Activated CD8-positive, alpha-beta memory T cell treated with anti-CD3 and anti-CD28 coated beads for 48 hours (primary cell): ENCODE measurements around the gene OAF.

Experiments used
- DNase-seq, 3 experiments: peaks; one replicate each; pipeline ENCODE4 v3.0.0-alpha.2; 2020; ENCODE audit warnings: low read depth in 2 of 3, low spot score in 2 of 3

Gene OAF

DNA sequence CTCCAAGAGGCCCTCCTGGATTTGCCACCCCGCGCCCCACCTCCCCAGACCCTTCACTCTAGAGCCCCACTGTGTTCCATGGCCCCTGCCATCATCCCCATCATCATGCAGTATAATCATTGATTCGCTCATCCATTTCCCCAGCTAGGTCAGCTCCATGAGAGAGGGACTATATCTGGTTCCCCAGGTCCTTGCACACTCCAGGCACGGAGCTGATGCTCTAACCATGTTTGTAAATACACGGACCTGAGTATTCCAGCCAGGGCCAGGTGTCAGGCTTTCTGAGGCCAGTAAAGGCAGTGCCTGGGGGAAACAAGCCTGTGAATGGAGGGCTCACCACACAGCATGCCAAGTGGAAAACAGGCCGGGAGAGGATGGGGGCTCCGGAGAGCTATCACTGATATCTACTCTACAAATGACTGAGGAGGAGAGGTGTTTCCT, 27.1 kb upstream of the OAF start:
- DNase-seq: no peak

DNA sequence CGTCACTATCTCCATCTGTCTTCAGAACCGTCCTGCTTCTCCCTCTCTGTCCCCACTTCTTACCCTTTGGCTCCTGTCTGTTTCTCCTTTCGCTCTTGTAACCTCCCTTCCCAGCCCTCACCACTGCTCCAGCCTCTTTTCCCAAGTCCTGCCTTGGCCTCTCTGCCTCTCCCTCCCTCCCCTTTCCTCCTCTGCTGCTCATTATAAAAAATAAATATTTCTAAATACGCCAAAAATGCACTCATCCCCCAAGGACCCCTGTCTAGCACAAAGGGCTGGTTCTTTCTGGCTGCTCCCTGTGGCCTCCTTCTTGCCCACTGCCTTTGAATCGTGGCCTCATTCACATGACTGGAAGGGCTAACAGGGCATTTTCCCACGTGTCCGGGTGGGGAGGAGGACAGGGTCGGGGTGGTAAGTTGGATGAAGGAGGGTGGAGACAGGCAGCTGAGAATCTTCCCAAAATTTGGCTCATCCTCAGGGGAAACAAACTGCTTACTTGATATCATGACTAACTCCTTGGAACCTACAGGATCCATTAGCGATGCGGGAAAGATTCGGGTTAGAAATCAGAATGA, 26.4 kb upstream of the OAF start:
- DNase-seq: no peak

DNA sequence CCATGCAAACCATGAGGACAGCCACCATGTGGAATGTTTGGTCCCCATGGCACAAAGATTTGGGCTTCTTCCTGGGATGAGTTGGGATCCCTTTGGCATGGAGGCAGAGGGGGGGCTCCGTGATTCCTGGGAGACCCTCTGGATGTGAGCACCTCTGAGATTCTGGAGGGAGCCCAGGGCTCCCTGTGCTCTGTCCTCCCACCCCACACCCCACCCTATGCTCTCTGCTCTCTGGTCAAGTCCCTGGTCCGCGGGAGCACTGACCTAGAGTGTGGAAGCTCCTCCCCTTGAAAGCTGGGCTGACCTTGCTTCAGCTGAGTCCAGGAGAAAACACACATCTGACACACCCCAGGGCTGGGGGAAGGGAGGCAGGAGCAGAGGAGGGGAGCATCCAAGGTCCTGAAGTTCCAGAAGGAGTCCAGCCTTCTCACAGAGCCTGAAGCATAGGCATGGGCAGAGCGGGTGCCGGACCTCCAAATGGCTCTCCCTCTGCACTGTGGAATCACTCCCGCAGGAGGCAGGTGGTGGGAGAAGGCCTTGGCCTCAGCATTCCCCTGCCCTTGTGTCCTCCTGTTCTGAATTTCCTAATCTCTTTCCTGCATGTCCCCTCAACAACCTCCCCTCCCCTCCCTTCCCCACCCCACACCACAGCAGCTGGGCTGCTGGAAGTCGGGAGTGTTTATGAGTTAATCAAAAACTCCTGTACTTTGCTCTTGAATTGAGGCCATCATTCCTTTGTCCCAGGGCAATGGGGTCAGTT, 25.7 kb upstream of the OAF start:
- DNase-seq: no peak

DNA sequence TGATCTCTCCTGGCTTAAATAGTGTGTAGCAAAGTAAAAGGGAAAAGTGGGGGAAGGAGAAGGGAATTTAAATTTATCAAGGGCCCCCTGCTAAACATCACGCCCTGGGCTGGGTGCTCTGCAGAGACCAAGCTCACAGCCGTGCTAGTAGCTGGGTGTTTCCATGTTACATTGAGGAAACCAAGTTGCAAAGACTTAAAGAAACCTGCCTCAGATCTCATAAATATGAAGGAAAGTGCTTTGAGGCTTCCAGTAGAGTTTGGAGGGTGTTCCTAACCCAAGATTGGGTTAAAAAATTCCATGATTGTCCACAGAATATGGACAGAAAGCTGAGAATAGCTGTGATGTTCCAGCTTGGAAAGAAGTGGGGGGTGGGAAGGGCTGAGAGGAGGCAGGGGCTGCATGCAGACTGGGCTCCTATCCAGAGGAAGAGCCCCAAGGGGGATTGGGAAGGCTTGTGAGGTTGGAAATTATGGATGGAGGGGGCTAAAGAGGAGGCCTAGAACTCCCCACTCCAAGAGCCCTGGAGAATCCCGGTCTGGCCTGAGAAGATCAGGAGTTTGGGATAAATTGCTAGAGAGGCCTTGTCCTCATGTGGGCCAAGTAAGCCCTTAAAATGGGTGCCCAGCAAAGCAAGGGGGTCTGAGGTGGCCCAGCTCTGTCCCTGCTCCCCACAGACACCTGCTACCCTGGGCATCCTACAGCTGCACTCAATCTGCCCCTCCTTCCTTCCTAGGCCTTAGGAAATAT, 25.0 kb upstream of the OAF start:
- DNase-seq: no peak

DNA sequence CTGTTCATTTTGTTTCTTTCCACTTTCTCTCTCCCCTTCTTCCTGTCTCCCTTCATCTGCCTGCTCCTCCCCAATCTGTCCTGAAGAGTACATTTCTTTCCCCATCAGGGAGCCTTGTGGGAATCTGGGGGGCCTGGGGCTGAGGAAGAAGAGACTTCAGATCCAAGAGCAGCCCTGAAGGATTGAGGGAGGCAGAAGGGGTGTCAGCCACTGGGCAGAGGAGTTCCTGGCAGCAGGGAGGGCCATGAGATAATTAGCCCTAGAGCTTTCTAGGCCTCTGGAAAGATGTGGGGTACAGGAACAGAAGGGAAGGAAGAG, 24.4 kb upstream of the OAF start:
- no peak for DNase-seq

DNA sequence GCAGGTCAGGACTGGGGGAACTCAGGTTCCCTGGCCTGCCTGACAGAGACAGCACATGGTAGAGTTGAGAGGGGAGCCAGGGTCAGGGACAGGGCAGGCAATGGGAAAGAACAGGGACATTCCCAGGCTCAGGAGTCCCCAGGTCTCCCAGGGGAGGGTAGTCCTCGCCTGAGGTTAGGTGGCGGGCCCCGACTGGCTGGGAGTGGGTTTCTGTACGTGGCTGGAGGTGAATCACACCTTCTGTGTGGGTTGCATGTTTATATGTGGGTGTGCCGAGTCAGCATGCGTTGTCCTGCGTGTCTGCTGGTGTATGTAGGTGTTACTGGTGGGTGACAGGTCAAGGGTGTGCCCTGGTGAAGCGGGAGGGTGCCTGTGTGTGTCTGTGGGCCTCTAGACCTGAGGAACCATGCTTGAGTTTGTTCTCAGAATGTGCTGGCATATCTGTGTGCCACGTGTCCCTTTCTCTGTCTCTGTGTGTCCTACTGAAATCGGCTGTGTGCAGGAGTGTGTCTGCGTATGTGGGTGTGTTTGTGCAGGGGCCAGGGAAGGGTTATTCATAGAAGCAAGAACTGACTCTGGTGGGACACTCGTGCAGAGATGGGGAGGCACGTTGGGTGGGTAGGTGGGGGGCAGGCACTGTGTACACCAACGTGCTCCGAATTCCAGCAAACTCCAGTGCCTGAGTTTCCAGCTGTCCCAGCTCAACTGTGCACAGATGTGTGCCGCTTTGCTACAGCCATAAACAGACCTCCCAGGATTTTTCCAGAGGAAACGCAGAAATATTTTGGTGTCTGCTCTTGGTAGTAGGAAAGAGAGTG, 23.8 kb upstream of the OAF start:
- DNase-seq: no peak

DNA sequence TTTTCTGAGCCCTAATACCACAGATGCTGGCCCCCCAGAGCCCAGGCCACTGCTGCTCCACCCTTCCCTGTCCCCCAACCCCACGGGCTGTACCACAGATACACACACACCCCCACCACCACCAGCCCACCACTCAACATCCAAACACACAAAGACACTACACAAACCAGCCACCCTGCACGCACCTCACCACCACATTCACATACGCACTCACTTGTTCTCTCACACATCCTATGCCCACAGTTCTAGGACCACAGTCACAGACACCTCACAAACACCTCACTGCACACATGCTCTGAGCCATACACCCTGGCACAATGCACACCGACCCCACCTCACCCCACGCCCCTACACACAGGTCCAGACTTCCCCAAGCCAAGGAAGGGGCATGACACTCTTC, 22.5 kb upstream of the OAF start:
- no peak for DNase-seq

DNA sequence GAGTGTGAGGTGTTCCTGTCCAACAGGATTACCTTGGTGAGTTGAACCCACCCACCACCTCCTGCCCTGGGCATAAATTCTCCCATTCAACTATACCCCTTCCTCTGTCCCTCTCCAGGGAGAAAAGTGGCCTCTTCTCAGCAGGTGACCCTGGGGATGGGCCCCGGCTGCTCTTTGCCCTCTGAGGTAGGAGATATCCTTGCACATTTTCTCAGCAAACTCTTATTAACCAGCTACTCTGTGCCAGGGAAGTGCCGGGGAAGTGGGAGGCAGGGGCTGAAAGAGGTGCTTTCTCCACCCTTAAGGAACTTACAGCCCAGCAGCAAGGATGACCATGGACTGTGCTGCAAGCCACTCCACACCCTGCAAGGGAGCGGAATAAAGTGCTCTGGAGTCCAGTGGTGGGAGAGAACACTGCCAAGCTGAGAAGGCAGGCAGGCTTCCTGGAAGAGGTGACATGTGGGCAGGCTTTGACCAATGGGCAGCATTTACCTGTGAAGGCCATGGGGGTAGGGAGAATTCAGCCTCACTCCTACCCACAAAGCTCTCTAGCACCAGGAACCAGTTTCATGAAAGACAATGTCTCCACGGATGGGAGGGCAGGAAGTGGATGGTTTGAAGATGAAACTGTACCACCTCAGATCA, 21.9 kb upstream of the OAF start:
- DNase-seq: no peak

DNA sequence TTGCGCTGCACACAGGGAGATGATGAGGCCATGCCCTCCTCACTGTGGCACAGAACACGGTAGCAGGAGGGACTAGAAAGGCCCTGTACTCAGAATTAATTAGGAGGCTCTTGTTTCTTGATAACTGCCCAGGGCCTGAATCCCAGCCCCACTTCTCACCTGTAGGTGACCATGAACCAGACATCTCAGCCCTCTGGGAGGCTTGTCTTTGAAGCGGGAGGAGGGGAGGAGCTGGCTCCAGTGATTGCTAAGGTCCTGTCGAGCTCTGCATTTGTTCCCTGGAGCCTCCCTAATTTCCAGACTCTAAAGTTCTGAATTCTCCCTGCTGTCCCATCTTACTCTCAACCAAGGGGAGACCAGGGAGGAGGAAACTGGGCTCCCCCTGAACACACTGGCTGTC, 19.8 kb upstream of the OAF start:
- DNase-seq: no peak

DNA sequence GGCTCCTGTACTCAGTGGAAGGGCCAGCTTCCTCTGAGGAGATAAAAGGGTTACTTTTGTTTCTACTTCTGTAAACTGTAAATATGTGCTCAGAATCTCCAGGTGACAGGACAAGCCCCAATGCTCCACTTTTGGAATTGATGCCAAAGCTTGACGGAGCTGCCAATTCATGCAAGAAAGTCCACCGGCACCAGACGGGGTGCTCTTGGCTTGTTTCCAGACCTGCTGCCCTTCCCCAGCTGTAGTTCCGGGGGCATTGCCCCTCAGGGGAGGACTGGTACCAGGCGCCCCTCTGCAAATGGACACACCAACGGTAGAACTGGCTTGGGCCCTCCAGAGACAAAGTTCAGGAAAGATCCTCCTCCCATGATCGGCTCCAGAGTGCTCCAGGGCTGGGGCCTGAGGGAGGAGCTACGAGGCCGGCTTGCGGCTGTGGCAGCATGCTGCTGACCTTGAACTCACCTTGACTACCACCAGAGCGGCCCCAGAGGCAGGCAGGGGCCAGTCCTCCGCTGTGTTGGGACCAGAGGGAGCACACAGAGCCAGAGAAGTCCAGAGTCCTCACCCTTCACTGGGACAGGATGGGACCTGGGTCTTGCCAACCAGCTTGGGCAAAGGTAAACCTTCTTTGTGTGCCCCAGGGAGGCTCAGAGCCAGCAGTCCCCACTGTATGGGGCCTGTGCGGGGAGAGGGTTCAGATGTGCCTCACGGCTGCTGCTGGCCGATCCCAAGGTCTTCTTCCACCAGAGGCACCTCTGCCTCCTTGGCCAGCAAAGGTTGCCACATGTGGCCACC, 17.8 kb upstream of the OAF start:
- DNase-seq: no peak

DNA sequence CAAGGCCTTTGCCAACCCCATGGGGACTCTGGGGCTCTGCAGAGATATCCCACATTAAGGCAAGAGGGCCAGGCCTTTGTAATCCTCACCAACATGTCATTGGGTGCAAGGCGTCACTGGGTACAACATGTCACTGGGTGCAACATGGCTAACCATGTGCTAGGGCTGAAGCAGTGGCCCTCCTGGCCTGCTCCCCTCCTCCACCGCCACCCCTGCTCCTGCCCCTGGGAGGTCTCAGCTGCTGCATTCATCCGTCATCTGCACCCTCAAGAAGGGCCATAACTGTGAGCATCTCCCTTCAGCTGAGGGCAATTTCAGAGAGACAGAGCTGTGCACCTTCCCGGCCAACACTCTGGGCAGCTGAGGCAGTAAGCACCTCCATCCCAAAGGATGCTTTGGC, 16.7 kb upstream of the OAF start:
- no peak for DNase-seq

DNA sequence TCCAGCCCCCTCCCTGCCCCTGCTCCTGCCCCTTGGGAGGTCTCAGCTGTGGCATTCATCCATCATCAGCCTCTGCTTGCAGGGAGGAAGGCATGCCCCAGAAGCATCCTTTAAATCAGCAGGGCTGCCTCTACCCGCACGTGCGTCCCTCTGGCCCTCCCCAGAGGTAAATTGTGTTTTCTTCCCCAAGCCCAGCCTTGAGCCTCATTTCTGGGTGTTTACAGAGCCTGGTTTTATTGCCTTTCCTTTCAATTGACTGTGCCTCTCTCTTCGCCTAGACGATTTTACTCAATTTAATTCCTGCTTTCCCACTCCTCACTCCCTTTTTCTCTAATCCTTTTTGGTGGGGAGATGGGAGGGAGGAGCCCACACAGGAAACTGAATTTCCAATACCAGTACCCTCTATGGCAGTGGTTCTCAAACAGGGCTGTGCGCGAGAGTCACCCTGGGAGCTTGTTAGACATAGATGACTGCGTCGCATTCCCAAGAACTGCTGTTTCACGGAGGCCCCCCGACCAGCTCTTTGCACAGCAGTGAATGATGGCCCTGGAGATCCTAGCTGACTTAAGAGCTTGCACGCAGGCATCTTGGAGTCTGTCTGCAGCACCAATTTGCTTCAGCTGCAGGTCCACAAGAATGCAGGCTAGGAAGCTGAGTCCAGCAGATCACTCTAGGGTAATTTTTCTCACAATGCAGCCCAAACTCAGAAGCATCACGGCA, 15.1 kb upstream of the OAF start:
- DNase-seq: no peak

DNA sequence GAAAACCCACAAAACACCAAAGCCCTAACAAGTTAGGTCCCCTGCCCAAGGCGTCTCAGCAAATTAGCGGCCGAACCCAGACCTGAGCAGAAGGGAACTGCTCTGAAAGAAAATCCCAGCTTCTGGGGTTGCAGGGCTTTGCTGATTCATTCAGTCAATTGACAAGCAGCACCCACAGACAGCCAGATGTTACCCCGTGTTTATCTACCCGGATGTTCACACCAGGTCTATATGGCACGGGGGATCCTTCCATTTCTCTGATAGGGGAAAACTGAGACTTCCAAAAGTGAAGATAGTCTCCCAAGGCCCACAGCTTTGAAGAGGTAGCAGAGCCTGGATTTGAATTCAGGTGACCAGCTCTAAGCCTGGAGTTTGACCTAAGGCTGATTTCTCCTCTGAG, 14.0 kb upstream of the OAF start:
- no peak for DNase-seq

DNA sequence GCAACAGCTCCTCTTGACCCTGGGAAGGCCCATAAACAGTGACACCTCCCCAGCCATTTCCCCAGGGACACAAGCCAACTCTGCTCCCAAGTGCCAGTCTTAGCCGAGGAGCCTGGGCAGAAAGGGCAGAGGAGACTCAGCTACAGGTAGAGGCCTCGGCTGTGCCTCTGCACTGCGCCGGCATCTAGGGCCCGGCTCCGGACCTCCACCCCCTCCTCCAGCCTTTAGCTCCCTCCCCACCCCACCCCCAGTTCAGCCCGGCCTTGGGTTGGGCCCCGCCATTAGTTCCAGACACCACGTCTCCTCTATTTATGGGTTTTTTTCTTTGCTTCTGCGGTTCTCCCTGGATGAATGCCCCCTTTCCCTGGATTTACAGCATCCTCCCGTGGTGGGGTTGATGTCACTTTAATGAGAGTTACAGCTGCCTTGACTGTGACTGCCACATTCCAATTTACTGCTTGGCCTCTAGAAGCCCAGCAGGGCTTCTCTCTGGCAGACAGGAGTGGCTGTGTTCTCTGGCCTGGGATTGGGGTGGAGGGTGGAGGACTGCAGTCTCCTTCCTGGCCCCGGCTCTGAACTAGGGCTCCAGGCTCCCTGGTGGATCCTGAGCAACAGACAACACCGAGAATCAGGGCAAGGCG, 13.5 kb upstream of the OAF start:
- DNase-seq: no peak

DNA sequence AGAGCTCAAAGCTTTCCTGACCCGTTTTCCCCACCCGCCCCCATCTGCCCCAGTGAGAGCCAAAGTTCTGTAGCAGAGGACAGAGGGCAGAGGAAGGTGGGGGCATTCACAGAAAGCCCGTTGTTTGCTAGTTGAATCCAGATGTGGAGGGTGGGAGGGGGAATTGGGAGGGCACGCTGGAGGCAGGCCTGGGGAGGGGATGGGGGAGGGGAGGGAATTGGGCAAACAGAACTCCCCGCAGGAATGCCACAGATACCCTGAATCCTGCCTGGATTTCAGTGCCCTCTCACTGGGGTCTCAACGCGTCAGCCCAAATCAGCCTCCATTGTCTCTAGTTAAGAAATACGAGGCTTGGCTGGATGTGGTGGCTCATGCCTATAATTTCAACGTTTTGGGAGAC, 12.9 kb upstream of the OAF start:
- DNase-seq: no peak

DNA sequence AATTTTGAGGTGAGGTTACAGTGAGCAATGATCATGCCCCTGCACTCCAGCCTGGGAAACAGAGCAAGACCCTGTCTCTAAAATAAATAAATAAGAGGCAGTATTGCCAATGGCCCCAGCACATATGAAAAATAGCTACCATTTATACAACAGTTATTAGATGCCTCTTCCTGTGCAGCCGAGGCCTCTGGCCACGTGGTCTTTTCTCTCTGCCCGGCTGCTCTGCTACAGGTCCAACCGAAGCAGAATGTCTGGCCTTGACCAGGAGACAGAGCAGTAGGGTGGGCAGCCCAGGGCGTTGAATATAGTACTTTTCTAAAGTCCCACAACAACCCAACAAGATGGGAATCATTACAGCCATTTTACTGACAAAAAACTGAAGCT, 12.4 kb upstream of the OAF start:
- DNase-seq: no peak

DNA sequence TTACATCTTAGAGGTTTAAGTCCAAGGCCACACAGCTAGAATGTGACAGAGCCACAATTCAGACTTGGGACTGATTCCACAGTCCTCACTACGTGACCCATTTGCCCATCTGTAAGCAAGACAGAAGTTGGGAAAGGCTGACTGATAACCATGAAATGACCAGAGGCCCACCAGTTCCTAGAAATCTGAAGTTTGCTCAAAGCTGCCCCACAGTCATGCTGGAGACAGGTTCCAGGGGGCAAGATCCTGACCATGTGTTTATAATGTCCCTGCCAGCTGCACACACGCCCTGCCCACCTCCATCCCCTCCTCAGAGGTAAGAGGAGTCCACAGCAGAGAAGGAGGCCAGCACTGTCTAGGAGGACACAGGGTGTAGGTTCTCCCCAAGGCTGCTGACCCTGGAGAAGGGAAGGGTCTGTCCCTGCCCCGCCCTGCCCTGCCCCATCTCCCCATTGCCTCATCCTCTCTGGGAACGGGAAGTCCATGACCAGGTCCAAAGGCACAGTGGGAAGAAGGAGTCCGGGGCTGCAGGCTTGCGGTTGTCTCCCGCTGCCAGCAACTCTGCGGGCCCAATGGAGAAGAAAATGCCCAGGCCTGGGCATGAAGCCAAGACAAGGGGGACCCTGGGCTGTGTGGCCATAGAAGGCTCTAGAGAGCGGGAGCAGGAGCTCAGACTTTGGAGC, 11.9 kb upstream of the OAF start:
- DNase-seq: no peak

DNA sequence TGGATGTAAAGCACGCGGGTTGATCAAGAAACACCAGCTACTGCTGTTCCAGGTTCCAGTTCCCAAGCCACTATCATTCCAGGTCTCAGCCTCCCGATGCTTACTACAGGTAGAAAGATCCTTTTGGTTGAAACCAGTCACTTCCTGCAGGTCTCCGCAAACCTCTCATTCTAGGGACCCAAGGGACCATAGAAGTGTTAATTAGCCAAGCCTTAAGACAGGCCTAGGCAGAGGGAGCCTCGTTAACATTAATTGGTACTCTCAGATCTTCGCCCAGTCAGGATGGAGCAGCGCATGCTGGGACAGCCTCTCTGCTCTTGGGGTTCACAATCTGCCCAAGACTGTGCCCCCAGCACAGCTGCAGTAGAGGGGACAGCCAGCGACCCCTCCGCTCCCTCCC, 11.2 kb upstream of the OAF start:
- no peak for DNase-seq

DNA sequence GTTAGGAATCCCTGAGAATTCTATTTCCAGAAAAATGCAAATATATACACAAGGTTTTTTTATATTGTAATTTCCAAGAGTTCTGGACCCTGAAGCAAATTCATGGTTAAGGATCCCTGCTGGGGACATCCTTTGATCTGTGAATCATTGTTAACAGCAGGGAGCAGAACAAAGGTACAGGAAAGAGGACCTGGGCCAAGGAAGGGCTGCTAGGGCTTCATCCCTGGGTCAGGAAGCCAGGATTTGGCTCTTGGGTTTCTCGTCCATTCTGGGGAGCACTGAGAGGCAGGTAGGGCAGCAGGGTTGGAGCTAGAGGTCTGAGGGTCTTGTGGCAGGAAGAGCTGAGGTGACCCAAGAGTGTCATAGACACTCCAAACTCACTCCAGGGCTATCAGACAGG, 10.2 kb upstream of the OAF start:
- DNase-seq: no peak
